H1 (cell line): ENCODE results near the gene SWI5.

Source experiments
- CTCF ChIP-seq, 3 experiments: IDR thresholded peaks; 1 replicate in 2 of 3; 2 replicates in 1 of 3; pipeline versions ENCODE4 v1.5.1 to v1.6.1; 2011; ENCODE audit warnings: low read length in 3 of 3, mild to moderate bottlenecking in 3 of 3, inconsistent platforms in 2 of 3, low read depth in 1 of 3, moderate library complexity in 1 of 3; ENCODE audit not compliant: insufficient read depth in 1 of 3; ENCODE audit errors: control extremely low read depth in 1 of 3
- EP300 ChIP-seq, 2 experiments: IDR thresholded peaks; 1 replicate in 1 of 2; 2 replicates in 1 of 2; pipeline ENCODE4 v1.6.1; 2011 to 2012; ENCODE audit warnings: low read depth in 2 of 2, low read length in 2 of 2, mild to moderate bottlenecking in 2 of 2, borderline replicate concordance in 1 of 2, inconsistent platforms in 1 of 2, moderate library complexity in 1 of 2
- EZH2 ChIP-seq: fragments of 200-600 bp; sonication (generic); IDR thresholded peaks from 2 replicates; pipeline ENCODE4 v1.7.1; 2012; ENCODE audit warnings: low read depth, mild to moderate bottlenecking, moderate library complexity, low read length, inconsistent platforms; ENCODE audit not compliant: severe bottlenecking
- KDM1A ChIP-seq: fragments of 200-600, 300-600 bp; sonication (generic); IDR thresholded peaks from 2 replicates; pipeline ENCODE4 v1.7.1; 2016; ENCODE audit warnings: mild to moderate bottlenecking, low read length, borderline replicate concordance
- RXRA ChIP-seq: IDR thresholded peaks from 2 replicates; pipeline ENCODE4 v1.6.1; 2011; ENCODE audit warnings: low read depth, mild to moderate bottlenecking, low read length, moderate library complexity; ENCODE audit not compliant: insufficient read depth

GRCh38 chr9:128316421-128316820 lies 40.3 kb downstream of the SWI5 start:
- no peak for TF ChIP-seq EP300 (IDR thresholded peaks at IDR 0.05; ENCODE audit: borderline replicate concordance in 1 of 2, low read depth in 2 of 2, low read length in 2 of 2)
- TF ChIP-seq RXRA: no peak
- TF ChIP-seq EZH2: no peak
- TF ChIP-seq CTCF (IDR thresholded peaks at IDR 0.05; ENCODE audit: control extremely low read depth in 1 of 3, insufficient read depth in 1 of 3, low read depth in 1 of 3, low read length in 3 of 3): no peak
- no peak for TF ChIP-seq KDM1A
